OCI-LY1 (cell line): ENCODE results near the gene SPATS2L.

Experiments
- CTCF ChIP-seq: fragments of 200-600 bp; sonication (generic), shearing (Covaris generic); IDR thresholded peaks from 2 replicates; pipeline ENCODE4 v1.5.1; 2017; ENCODE audit warnings: mild to moderate bottlenecking, antibody characterized with exemption, low read length, moderate library complexity, mixed read lengths
- EZH2 ChIP-seq: fragments of 200-600 bp; sonication (generic), shearing (Covaris generic); IDR thresholded peaks from 2 replicates; pipeline ENCODE4 v1.8.0; 2017; ENCODE audit warnings: borderline replicate concordance, mixed run types, mild to moderate bottlenecking, antibody characterized with exemption, low read length, moderate library complexity, mixed read lengths

DNA sequence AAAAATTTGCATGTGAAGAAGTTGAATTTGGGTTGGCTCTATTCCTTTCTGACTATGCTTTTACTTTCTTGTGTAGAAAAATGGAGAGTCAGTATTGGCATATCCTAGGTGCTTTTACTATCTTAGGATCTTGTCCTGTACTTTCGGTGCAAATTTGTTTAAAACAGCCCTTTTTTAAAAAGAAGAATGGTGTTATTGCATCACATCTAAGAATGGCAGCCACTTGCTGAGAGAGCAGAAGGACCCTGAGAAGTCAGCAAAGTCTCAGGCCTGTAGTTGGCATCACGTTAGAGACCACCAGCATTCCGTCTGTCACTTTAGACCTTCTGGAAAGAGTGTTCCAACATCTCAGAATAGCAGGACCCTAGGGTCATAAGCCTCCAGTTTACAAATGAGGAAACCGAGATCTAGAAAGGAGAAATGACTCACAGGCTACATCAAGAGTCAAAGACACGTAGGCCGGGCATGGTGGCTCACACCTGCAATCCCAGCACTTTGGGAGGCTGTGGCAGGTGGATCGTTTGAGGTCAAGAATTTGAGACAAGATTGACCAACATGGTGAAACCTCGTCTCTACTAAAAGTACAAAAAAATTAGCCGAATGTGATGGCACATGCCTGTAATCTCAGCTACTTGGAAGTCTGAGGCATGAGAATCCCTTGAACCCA, 42.5 kb downstream of the SPATS2L start:
- TF ChIP-seq EZH2 (no peak), CTCF (no peak)
